GM12875 (cell line): ENCODE measurements around the gene TMEM204.

Source experiments
- H3K4me3 ChIP-seq: one replicate; pipeline ENCODE4 v1.5.1; 2011; ENCODE audit warnings: low read depth, low read length, control low read depth
- CTCF ChIP-seq: IDR thresholded peaks from 2 replicates; pipeline ENCODE4 v1.5.1; 2011; ENCODE audit warnings: low read depth, mild to moderate bottlenecking, control low read depth, inconsistent platforms, low read length, moderate library complexity, borderline replicate concordance; ENCODE audit not compliant: insufficient read depth

The TMEM204 gene

GRCh38 chr16:1560866-1561265 lies 27.4 kb downstream of the TMEM204 start:
- TF ChIP-seq CTCF: no peak
- H3K4me3 ChIP-seq: no peak overlapping the region

- no peak for TF ChIP-seq CTCF
- no peak overlapping the region for H3K4me3 ChIP-seq
Observed at GRCh38 chr16:1561266-1561665, 27.8 kb downstream of the TMEM204 start.

- no peak overlapping the region for H3K4me3 ChIP-seq
- TF ChIP-seq CTCF: no peak
Observed at GRCh38 chr16:1561836-1562235, 28.4 kb downstream of the TMEM204 start.

GRCh38 chr16:1563786-1564185 lies 30.3 kb downstream of the TMEM204 start:
- H3K4me3 ChIP-seq: no peak overlapping the region
- TF ChIP-seq CTCF: no peak

- no peak overlapping the region for H3K4me3 ChIP-seq
- TF ChIP-seq CTCF: peak; percentile 22; the same call in 1 of the 2 replicates
Observed at GRCh38 chr16:1564325-1564724, 30.9 kb downstream of the TMEM204 start.

- TF ChIP-seq CTCF: no peak
- H3K4me3 ChIP-seq: no peak overlapping the region
Observed at GRCh38 chr16:1565083-1565805, 31.8 kb downstream of the TMEM204 start.

GRCh38 chr16:1567988-1568387 lies 34.5 kb downstream of the TMEM204 start:
- no peak overlapping the region for H3K4me3 ChIP-seq
- TF ChIP-seq CTCF: no peak
